Measurements from ENCODE around the gene ACE2. TPM values are rescaled to one million over a fixed set of nuclear protein-coding genes. Genes with fewer than 3 reads are reported as not detected.

ACE2 gene
- total and polyA plus RNA-seq, 2 donors (not counting 1 experiment from before 2014, with no cell fraction given), result not detected

GRCh38 chrX:15560924-15561323 is 39.8 kb downstream of the ACE2 start:
- no peak overlapping the region for H3K4me3 ChIP-seq (replicated peaks in 1 of 4; ENCODE audit: control extremely low read depth in 1 of 4, insufficient read depth in 1 of 4, low read depth in 3 of 4, low read length in 4 of 4)
- no peak overlapping the region for H3K27ac ChIP-seq (ENCODE audit: insufficient read depth, low read length)
- H3K36me3 ChIP-seq (ENCODE audit: control insufficient read depth, insufficient read depth, low read length), result no peaks in the 10 kb centered on the region
- no peak overlapping the region for H2AFZ ChIP-seq (ENCODE audit: low read length)
- no peaks in the 10 kb centered on the region for H4K20me1 ChIP-seq (ENCODE audit: control insufficient read depth, extremely low read depth, insufficient read depth, low read length)
- H3K9me3 ChIP-seq (ENCODE audit: control insufficient read depth, insufficient read depth, low read depth, low read length), result no peaks in the 10 kb centered on the region
- TF ChIP-seq EZH2 (IDR thresholded peaks at IDR 0.05; ENCODE audit: low read length, missing control alignments), result no peak
- no peak for TF ChIP-seq CTCF (conservative IDR thresholded peaks at IDR 0.05 in 1 of 2, IDR thresholded peaks at IDR 0.05 in 1 of 2; ENCODE audit: low read depth in 1 of 2, low read length in 2 of 2)
- DNase-seq (ENCODE audit: low read depth in 2 of 2), result no peak
- H3K4me2 ChIP-seq (ENCODE audit: extremely low read depth, insufficient read depth, low read length), result no peak overlapping the region
- H3K9ac ChIP-seq (ENCODE audit: insufficient read depth, low read length), result no peak overlapping the region
- H3K79me2 ChIP-seq (ENCODE audit: control insufficient read depth, insufficient read depth, low read length), result no peaks in the 10 kb centered on the region
- H3K27me3 ChIP-seq (ENCODE audit: control insufficient read depth, insufficient read depth, low read length), result no peaks in the 10 kb centered on the region
- H3K4me1 ChIP-seq (ENCODE audit: control insufficient read depth, extremely low read depth, insufficient read depth, low read length), result no peaks in the 10 kb centered on the region

GRCh38 chrX:15559227-15559626 is 41.5 kb downstream of the ACE2 start:
- Histone ChIP-seq H2AFZ (ENCODE audit: low read length) (no peak overlapping the region), H3K9me3 (ENCODE audit: control insufficient read depth, insufficient read depth, low read depth, low read length) (no peaks in the 10 kb centered on the region), H3K9ac (ENCODE audit: insufficient read depth, low read length) (no peak overlapping the region), H3K79me2 (ENCODE audit: control insufficient read depth, insufficient read depth, low read length) (no peaks in the 10 kb centered on the region), H3K27ac (ENCODE audit: insufficient read depth, low read length) (no peak overlapping the region), H3K4me1 (ENCODE audit: control insufficient read depth, extremely low read depth, insufficient read depth, low read length) (no peaks in the 10 kb centered on the region), H3K4me3 (replicated peaks in 1 of 4; ENCODE audit: control extremely low read depth in 1 of 4, insufficient read depth in 1 of 4, low read depth in 3 of 4, low read length in 4 of 4) (no peak overlapping the region), H4K20me1 (ENCODE audit: control insufficient read depth, extremely low read depth, insufficient read depth, low read length) (no peaks in the 10 kb centered on the region), H3K27me3 (ENCODE audit: control insufficient read depth, insufficient read depth, low read length) (no peaks in the 10 kb centered on the region), H3K4me2 (ENCODE audit: extremely low read depth, insufficient read depth, low read length) (no peak overlapping the region), H3K36me3 (ENCODE audit: control insufficient read depth, insufficient read depth, low read length) (no peaks in the 10 kb centered on the region)
- TF ChIP-seq EZH2 (IDR thresholded peaks at IDR 0.05; ENCODE audit: low read length, missing control alignments), result no peak
- no peak for TF ChIP-seq CTCF (conservative IDR thresholded peaks at IDR 0.05 in 1 of 2, IDR thresholded peaks at IDR 0.05 in 1 of 2; ENCODE audit: low read depth in 1 of 2, low read length in 2 of 2)
- no peak for DNase-seq (ENCODE audit: low read depth in 2 of 2)

- Histone ChIP-seq H2AFZ (ENCODE audit: low read length) (no peak overlapping the region), H3K4me1 (ENCODE audit: control insufficient read depth, extremely low read depth, insufficient read depth, low read length) (no peaks in the 10 kb centered on the region), H3K27ac (ENCODE audit: insufficient read depth, low read length) (no peak overlapping the region), H4K20me1 (ENCODE audit: control insufficient read depth, extremely low read depth, insufficient read depth, low read length) (no peaks in the 10 kb centered on the region), H3K79me2 (ENCODE audit: control insufficient read depth, insufficient read depth, low read length) (no peaks in the 10 kb centered on the region), H3K36me3 (ENCODE audit: control insufficient read depth, insufficient read depth, low read length) (no peaks in the 10 kb centered on the region), H3K4me2 (ENCODE audit: extremely low read depth, insufficient read depth, low read length) (no peak overlapping the region), H3K4me3 (replicated peaks in 1 of 4; ENCODE audit: control extremely low read depth in 1 of 4, insufficient read depth in 1 of 4, low read depth in 3 of 4, low read length in 4 of 4) (no peak overlapping the region), H3K27me3 (ENCODE audit: control insufficient read depth, insufficient read depth, low read length) (no peaks in the 10 kb centered on the region), H3K9ac (ENCODE audit: insufficient read depth, low read length) (no peak overlapping the region), H3K9me3 (ENCODE audit: control insufficient read depth, insufficient read depth, low read depth, low read length) (no peaks in the 10 kb centered on the region)
- TF ChIP-seq CTCF (conservative IDR thresholded peaks at IDR 0.05 in 1 of 2, IDR thresholded peaks at IDR 0.05 in 1 of 2; ENCODE audit: low read depth in 1 of 2, low read length in 2 of 2), result no peak
- no peak for TF ChIP-seq EZH2 (IDR thresholded peaks at IDR 0.05; ENCODE audit: low read length, missing control alignments)
- no peak for DNase-seq (ENCODE audit: low read depth in 2 of 2)
Measured at GRCh38 chrX:15549189-15550012, 51.4 kb downstream of the ACE2 start.
